Measurements from ENCODE around the gene FAM120A. TPM values are rescaled to one million over a fixed set of nuclear protein-coding genes. Genes with fewer than 3 reads are reported as not detected.

Gene FAM120A
- total and polyA plus RNA-seq, 2 of the 13 experiments (the other 11 are each of a cell fraction or from before 2014, with no cell fraction given): 41.3 to 44.4 TPM

GRCh38 chr9:93451849-93452709 lies 594 bp downstream of the FAM120A start (continued):
- TF ChIP-seq PBX2 (CRISPR knock-in tag; IDR thresholded peaks at IDR 0.05) (no peak), SMARCE1 (IDR thresholded peaks at IDR 0.05; ENCODE audit: borderline replicate concordance) (no peak), ZIK1 (CRISPR knock-in tag; IDR thresholded peaks at IDR 0.05; ENCODE audit: borderline replicate concordance, low read depth) (no peak), SPEN (CRISPR knock-in tag; IDR thresholded peaks at IDR 0.05; ENCODE audit: low read depth) (peak; percentile 75), CEBPZ (IDR thresholded peaks at IDR 0.05; ENCODE audit: low read length) (no peak), ELF4 (CRISPR knock-in tag; IDR thresholded peaks at IDR 0.05; ENCODE audit: borderline replicate concordance) (no peak), ZBTB21 (CRISPR knock-in tag; IDR thresholded peaks at IDR 0.05) (no peak), ZNF670 (CRISPR knock-in tag; IDR thresholded peaks at IDR 0.05; ENCODE audit: borderline replicate concordance) (no peak), CREB3 (CRISPR knock-in tag; IDR thresholded peaks at IDR 0.05) (0 out of 2 replicates have a peak, but pooled peaks have one; percentile 34), DZIP1 (CRISPR knock-in tag; IDR thresholded peaks at IDR 0.05) (no peak), ZNF451 (CRISPR knock-in tag; IDR thresholded peaks at IDR 0.05) (no peak), RNF2 (conservative IDR thresholded peaks at IDR 0.05; ENCODE audit: low read depth) (no peak), ZNF619 (CRISPR knock-in tag; IDR thresholded peaks at IDR 0.05) (no peak), EED (CRISPR knock-in tag; IDR thresholded peaks at IDR 0.05) (0 out of 2 replicates have a peak, but pooled peaks have one; percentile 75), NCOR1 (IDR thresholded peaks at IDR 0.05; ENCODE audit: borderline replicate concordance, low read length) (no peak), ZNF720 (CRISPR knock-in tag; IDR thresholded peaks at IDR 0.05) (no peak), KDM3A (CRISPR knock-in tag; IDR thresholded peaks at IDR 0.05; ENCODE audit: low read depth) (no peak), NFRKB (IDR thresholded peaks at IDR 0.05) (no peak), RORA (CRISPR knock-in tag; IDR thresholded peaks at IDR 0.05) (no peak), ARID3A (IDR thresholded peaks at IDR 0.05; ENCODE audit: low read depth, low read length) (no peak)

All from HepG2 (cell line).